Small intestine (tissue), 7 donors: Measurements from ENCODE around the gene PIAS4. TPM values are rescaled to one million over a fixed set of nuclear protein-coding genes. Genes with fewer than 3 reads are reported as not detected.

Experiments used
- DNase-seq, 2 donors: peaks; one replicate each; pipeline versions ENCODE4 v3.0.0 to v3.0.0-alpha.2; 2013
- FAIRE-seq: peaks from 2 replicates; lab custom pipeline; 2012; peaks lifted over from hg19 to GRCh38; lab: Jason Lieb, UNC
- H3K27ac ChIP-seq, 3 donors: one replicate each; pipeline ENCODE4 v1.5.1; 2013; ENCODE audit warnings: low read length in 2 of 3, mild to moderate bottlenecking in 2 of 3, control low read depth in 1 of 3, inconsistent platforms in 1 of 3, low read depth in 1 of 3, moderate library complexity in 1 of 3
- H3K27me3 ChIP-seq, 3 donors: one replicate each; pipeline ENCODE4 v1.6.1; 2013; ENCODE audit warnings: low read length in 3 of 3, inconsistent platforms in 1 of 3; ENCODE audit not compliant: control insufficient read depth in 3 of 3, insufficient read depth in 3 of 3
- H3K36me3 ChIP-seq, 3 donors: one replicate each; pipeline ENCODE4 v1.6.1; 2013; ENCODE audit warnings: low read length in 3 of 3, inconsistent platforms in 1 of 3, low read depth in 1 of 3, mild to moderate bottlenecking in 1 of 3, moderate library complexity in 1 of 3; ENCODE audit not compliant: control insufficient read depth in 3 of 3, insufficient read depth in 2 of 3
- H3K4me1 ChIP-seq, 3 donors: one replicate each; pipeline ENCODE4 v1.6.1; 2013; ENCODE audit warnings: low read length in 2 of 3, inconsistent platforms in 1 of 3, low read depth in 1 of 3, mild to moderate bottlenecking in 1 of 3, moderate library complexity in 1 of 3; ENCODE audit not compliant: control insufficient read depth in 3 of 3, insufficient read depth in 2 of 3
- H3K4me3 ChIP-seq, 3 donors: one replicate each; pipeline ENCODE4 v1.5.1; 2013; ENCODE audit warnings: low read length in 3 of 3, control low read depth in 1 of 3, inconsistent platforms in 1 of 3, low read depth in 1 of 3, mild to moderate bottlenecking in 1 of 3, moderate library complexity in 1 of 3
- H3K9me3 ChIP-seq, 2 donors: one replicate each; pipeline ENCODE4 v1.6.1; 2013; ENCODE audit warnings: low read depth in 1 of 2, low read length in 1 of 2; ENCODE audit not compliant: control insufficient read depth in 2 of 2, insufficient read depth in 1 of 2
- WGBS, 3 donors: extraction: QIAGEN DNeasy Blood & Tissue Kit; methylation state at CpG; one replicate each; pipeline ENCODE4 v1.1.7; 2013; 5-methylcytosine and 5-hydroxymethylcytosine counted together
- polyA plus RNA-seq, 4 donors: library from polyadenylated mRNA; stranded (reverse) in 3 of 4; unstranded in 1 of 4; fragments of 200-250 nt in 3 of 4; fragments of 120-200 nt in 1 of 4; gene quantifications; one replicate each; pipeline versions ENCODE4 v1.2.1 to v1.2.3, GENCODE V29; 2013
- donor health status: healthy with polysubstance abuse.
- donor health status: control.
- donor health status: control.
- donor health status: Bipolar disorder and iron deficiency.
- donor health status: healthy.

Gene PIAS4
- polyA plus RNA-seq, 4 donors: 10.8 to 30.4 (median 13.1) TPM

DNA sequence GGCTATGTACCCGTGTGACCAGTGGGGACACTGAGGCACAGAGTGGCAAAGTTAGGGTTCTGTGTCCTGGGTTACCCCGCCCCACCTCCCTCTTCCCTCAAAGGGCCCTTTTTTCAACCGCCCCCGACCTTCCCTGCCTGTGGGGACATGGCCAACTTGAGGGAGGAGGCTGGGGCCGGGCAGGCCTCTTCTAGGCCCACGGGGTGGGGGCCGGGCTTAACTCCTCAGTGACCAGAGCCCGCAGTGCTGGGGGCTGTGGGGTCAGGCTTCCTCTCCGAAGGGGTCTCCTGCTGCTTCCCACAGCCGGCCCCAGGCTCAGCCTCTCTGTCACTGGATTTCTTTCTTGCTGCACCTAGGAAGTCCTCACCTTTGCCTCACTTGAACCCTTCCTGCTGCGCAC, 23.9 kb downstream of the PIAS4 start:
- WGBS, 3 donors: 82 to 86% (median 83%) methylated on average over 10 to 11 of the region's 11 CpGs
- Histone ChIP-seq H3K27me3 (no peaks in the 10 kb centered on the region), H3K36me3 (peaks cover 6 to 90% (median 12%) of the 10 kb centered on the region in 3 donors), H3K27ac (no peak overlapping the region), H3K4me3 (no peak overlapping the region), H3K9me3 (peaks cover 0 to 3% of the 10 kb centered on the region in 2 donors), H3K4me1 (no peaks in the 10 kb centered on the region)
- no peak for DNase-seq
- no peak for FAIRE-seq

DNA sequence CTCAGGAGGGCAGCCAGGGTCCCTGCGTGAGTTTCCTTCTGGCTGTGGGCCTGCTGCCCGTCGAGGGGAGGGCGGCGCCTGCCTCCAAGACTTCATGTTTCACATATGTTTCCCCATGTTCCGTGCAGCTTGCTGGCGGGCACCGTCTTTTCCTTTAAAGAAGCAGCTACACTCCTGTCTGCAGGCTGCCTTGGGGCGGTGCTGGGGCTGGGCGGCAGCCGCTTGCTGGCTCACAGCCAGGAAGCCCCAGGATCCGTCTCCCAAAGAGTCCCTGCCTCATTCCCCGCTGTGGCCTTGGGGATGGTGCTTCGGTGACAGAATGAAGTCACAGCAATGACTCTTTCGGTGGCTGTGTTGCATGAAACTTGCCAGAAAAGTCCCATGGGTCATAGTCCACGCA, 24.9 kb downstream of the PIAS4 start:
- no peak overlapping the region for H3K27ac ChIP-seq
- H3K4me3 ChIP-seq: no peak overlapping the region
- WGBS, 3 donors: 67 to 73% (median 69%) methylated on average over 16 of the region's 16 CpGs
- H3K9me3 ChIP-seq: peaks cover 0 to 3% of the 10 kb centered on the region in 2 donors
- no peaks in the 10 kb centered on the region for H3K4me1 ChIP-seq
- peaks cover 9 to 90% (median 19%) of the 10 kb centered on the region in 3 donors for H3K36me3 ChIP-seq
- no peak for FAIRE-seq
- DNase-seq: no peak
- no peaks in the 10 kb centered on the region for H3K27me3 ChIP-seq

DNA sequence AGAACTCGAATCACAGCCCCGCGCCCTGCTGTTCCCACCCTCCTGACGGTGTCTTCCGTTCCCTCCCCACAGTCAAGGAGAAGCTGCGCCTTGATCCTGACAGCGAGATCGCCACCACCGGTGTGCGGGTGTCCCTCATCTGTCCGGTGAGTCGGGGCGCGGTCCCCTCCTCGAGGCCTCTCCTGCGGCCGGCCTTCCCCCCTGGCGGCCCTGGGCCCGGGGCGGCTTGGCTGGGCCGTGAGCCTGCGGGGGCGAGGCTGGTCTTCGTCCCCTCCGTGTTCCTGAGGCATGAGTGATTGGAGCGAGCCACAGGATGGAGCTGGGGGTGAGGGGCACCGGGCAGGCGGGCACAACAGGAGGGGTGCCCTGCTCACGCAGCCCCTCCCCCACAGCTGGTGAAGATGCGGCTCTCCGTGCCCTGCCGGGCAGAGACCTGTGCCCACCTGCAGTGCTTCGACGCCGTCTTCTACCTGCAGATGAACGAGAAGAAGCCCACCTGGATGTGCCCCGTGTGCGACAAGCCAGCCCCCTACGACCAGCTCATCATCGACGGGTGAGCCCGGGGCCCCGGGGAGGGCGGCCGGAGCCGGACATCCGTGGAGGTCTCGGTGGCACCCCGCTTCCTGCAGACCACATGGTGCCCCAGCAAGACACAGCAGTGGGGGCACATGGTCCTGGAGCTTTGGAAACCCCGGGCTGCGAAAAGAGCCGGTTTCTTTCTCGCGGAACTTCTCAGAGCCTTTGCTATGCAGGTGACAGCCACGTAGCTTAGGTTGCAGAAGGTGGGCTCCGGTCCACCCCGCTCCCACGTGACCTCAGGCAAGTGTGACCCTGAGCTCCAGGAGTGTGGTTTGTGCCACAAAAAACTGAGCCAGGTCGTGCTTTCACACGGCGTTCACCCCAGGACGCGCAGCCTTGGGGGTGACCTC, 25.8 kb downstream of the PIAS4 start:
- Histone ChIP-seq H3K4me1 (no peaks in the 10 kb centered on the region), H3K27me3 (no peaks in the 10 kb centered on the region), H3K9me3 (peaks cover 0 to 3% of the 10 kb centered on the region in 2 donors), H3K36me3 (peaks cover 9 to 87% (median 21%) of the 10 kb centered on the region in 3 donors), H3K27ac (no peak overlapping the region), H3K4me3 (no peak overlapping the region)
- WGBS, 3 donors: 90 to 91% (median 91%) methylated on average over 58 to 63 of the region's 63 CpGs
- DNase-seq (no peak), FAIRE-seq (no peak)

DNA sequence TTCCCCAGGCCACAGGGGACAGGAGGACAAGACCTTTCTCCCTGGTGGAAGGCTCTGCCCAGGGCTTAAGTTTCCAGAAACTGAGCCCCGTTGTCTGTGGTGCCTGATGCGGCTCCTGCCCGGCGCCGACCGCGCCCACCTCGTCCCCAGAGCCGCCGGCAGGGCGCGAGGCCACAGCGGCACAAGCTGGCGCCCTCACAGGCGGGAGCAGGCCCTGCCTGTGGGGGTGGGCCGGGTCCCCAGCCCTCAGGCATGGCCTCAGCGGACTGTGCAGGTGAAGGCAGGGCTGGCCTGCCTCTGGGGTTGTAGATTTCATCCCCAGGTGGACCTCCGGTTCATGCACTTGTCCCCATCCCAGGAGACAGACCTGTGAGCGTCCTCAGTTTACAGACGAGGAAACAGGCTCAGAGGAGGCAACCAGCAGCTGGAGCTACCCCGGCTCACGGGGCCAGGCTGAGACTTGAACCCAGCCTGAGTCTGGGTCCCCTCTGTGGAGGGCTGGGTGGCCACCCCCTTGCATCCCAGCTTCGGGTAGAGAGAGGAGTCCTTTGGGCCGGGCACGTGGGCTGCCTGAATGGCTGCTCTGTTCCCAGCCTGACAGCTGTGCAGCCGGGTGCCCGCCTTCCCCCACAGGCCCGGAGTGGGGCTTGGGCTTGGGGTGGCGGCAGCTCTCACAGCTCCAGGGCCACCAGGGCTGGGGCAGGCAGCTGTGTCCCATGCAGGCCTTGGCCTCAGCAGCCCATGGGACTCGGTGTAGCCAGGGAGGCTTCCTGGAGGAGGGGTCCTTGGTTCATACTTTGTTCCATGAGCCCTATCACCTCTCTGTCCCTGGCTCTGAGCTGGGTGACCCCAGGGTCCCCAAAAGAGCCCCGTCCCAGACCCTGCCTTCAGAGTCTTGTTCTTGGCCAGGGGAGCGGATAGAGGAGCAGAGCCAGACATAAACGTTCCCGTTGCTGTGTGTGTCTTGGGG, 26.8 kb downstream of the PIAS4 start:
- DNase-seq (no peak), FAIRE-seq (no peak)
- WGBS, 3 donors: 77 to 85% (median 80%) methylated on average over 34 of the region's 34 CpGs
- H3K4me3 ChIP-seq: no peak overlapping the region
- H3K27me3 ChIP-seq: no peaks in the 10 kb centered on the region
- H3K27ac ChIP-seq: no peak overlapping the region
- peaks cover 0 to 3% of the 10 kb centered on the region in 2 donors for H3K9me3 ChIP-seq
- H3K4me1 ChIP-seq: peaks cover 0 to 5% (median 0%) of the 10 kb centered on the region in 3 donors
- H3K36me3 ChIP-seq: peaks cover 9 to 86% (median 16%) of the 10 kb centered on the region in 3 donors

DNA sequence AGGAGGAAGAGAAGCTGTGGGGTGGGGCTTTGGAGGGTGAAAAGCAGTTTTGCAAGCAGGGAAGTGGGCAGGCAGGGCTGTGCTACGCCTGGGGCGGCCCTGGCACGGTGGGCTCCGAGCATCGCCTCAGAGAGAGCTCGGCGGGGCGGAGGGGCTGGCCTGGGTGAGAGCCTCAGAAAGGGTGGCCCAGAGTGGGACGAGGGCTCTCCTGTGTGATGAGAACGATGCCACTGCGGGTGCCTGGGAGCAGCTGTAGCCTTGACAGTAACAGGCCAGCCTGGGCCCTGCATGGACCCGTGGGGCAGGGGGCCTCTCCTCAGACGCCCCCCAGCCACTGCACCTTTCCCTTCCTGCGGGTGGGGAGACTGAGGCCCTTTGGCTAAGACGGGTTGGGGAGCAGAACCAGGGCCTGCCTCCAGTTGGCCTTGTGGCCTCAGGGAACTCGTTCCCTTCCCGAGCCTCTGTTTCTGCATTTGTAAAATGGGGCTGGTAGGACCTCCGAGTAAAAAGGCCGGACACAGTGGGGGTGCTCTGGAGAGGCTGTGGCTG, 27.6 kb downstream of the PIAS4 start:
- Histone ChIP-seq H3K27ac (no peak overlapping the region), H3K4me3 (no peak overlapping the region), H3K4me1 (peaks cover 0 to 5% (median 0%) of the 10 kb centered on the region in 3 donors), H3K36me3 (peaks cover 9 to 84% (median 16%) of the 10 kb centered on the region in 3 donors), H3K27me3 (no peaks in the 10 kb centered on the region), H3K9me3 (peaks cover 0 to 3% of the 10 kb centered on the region in 2 donors)
- no peak for FAIRE-seq
- no peak for DNase-seq
- WGBS, 3 donors: 89 to 92% (median 91%) methylated on average over 18 to 19 of the region's 19 CpGs

DNA sequence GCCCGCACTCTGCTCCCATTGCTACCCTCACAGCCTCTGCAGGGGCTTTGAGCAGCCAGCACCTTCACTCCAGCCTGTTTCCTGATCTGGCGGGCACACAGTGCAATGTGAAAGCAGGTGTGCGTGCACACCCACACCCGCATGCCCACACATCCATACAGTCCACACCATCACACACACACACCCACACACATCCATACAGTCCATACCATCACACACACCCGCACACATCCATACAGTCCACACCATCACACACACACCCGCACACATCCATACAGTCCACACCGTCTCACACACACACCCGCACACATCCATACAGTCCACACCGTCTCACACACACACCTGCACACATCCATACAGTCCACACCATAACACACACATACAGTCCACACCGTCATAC, 28.0 kb downstream of the PIAS4 start:
- no peak overlapping the region for H3K27ac ChIP-seq
- peaks cover 0 to 5% (median 0%) of the 10 kb centered on the region in 3 donors for H3K4me1 ChIP-seq
- H3K9me3 ChIP-seq: peaks cover 0 to 3% of the 10 kb centered on the region in 2 donors
- no peaks in the 10 kb centered on the region for H3K27me3 ChIP-seq
- no peak for FAIRE-seq
- 84 to 92% (median 87%) methylated on average over 9 to 10 of the region's 10 CpGs for WGBS, 3 donors
- peaks cover 9 to 85% (median 16%) of the 10 kb centered on the region in 3 donors for H3K36me3 ChIP-seq
- H3K4me3 ChIP-seq: no peak overlapping the region
- no peak for DNase-seq

DNA sequence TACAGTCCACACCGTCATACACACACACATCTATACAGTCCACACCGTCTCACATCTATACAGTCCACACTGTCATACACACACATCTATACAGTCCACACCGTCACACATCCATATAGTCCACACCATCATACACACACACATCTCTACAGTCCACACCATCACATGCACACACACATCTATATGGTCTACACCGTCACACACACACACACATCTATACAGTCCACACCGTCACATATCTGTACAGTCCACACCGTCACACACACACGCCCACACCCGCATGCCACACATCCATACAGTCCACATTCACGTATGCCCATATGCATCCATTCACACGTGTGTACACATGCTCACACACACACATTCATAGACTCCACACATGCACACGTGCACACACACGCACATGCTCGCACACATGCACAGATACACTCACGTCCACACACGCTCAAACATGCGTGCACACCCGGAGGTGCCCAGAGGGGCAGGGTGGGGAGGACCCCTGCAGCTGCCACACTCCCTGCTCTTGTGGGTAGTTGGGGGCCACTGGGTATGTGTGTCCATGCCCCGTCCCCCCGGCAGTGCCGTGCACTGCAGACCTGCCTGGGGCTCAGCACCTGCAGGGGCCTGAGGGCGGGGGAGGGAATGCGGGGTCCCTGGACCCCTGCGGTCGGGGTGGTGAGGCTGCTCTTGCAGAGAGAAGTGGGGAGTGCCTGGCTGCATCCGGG, 29.2 kb downstream of the PIAS4 start:
- 95 to 96% (median 95%) methylated on average over 23 to 25 of the region's 25 CpGs for WGBS, 3 donors
- Histone ChIP-seq H3K27me3 (no peaks in the 10 kb centered on the region), H3K9me3 (peaks cover 0 to 3% of the 10 kb centered on the region in 2 donors), H3K4me1 (peaks cover 0 to 5% (median 0%) of the 10 kb centered on the region in 3 donors), H3K36me3 (peaks cover 9 to 81% (median 16%) of the 10 kb centered on the region in 3 donors), H3K27ac (no peak overlapping the region), H3K4me3 (no peak overlapping the region)
- DNase-seq (no peak), FAIRE-seq (no peak)
